Raji (cell line): ENCODE data around the gene FARS2.

Experiments used
- POLR2A ChIP-seq: IDR thresholded peaks from 2 replicates; pipeline ENCODE4 v1.6.1; 2011; ENCODE audit warnings: low read depth, low read length, control low read depth; ENCODE audit not compliant: insufficient read depth

The FARS2 gene

DNA sequence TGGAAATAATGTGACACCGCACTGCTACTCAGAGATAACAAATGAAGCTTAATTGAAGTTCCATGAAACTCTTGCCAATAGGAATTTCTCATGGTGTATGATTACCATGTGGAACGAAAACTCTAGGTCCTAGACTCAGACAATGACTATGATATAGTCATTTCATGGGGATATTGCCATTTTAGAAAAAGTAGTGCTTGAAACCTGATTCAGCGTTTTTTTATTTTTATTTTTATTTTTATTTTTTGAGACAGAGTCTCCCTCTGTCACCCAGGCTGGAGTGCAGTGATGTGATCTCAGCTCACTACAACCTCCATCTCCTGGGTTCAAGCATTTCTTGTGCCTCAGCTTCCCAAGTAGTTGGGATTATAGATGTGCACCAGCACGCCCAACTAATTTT lies 253.9 kb downstream of the FARS2 start:
- no peak for TF ChIP-seq POLR2A

DNA sequence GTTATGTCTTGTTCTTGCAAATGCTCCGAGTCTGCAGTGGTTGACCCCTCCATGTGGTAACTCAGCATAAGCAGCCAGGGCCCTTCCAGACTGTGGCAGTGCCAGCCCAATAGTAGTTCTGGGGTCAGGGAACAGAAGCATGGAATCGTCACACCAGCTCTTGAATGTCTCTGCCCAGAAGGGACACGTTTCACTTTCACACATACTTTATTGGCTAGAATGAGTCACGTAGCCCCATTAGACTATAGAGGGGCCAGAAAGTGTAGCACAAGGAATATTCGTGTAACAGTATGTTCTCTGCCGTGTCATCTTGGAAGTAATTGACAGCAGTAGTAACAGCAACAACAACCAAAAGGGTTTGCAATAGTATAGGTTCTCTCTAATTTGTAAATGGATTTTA lies 254.7 kb downstream of the FARS2 start:
- TF ChIP-seq POLR2A: no peak

DNA sequence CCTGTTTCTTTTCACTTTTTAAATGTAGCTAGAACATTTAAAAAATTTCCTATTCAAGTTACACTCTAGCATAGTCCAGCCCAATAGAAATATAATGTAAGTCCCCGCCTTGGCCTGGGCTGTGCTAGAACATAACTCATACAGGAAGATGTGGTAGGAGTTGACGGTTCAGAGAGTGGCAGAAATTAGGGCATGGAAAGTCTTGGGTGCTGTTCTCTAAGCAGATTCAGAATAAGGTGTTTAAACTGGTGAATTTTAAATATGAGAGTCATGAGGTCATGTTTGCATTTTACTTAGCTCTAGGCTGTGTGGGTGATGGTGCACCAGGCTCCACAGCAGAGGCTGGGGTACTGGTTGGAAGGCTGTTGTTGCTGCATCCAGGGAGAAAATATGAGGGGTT lies 256.5 kb downstream of the FARS2 start:
- TF ChIP-seq POLR2A: no peak

DNA sequence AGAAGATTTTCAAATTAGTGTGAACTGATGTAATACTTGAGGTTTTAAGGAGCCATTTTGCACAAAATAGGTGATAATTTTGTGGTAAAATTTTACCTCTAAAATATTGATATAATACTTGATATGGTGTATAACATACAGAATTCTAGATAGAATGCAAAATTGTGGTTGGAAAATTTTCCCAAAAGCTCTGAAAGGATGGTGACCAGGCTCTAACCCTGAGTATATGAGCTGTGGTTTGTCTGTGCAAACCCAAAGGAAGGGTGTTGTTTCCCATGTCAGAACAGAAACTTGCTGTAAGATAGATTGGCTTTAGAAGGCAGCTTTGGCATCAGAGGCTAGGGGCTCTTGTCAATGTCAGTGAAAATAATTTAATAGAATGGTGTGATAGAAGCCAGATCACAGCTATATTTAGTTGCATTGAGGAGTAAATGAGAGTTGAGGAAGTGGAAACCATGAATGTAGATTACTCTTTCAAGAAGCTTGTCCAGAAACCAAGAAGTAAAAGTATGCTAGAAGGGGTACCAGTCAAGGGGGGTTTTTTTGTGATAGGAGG lies 257.7 kb downstream of the FARS2 start:
- TF ChIP-seq POLR2A: no peak

DNA sequence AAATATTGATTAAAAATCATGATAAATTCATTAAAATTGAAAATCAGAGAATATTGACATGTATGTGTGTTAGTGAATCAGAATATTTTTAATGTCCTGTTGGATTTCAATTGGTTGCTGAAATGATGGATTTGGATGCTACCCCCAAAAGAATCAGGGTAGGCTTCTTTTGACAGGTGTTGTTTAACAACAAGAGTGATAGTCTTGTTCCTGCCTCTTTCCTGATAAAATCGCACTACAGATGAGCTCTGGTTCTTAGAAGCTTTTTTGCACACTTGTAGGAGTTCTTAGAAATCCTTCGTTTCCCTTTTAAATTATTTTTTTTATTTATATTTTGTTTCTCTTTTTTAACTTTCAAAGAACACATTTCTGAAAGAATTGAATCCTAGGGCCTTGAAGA lies 259.5 kb downstream of the FARS2 start:
- no peak for TF ChIP-seq POLR2A

DNA sequence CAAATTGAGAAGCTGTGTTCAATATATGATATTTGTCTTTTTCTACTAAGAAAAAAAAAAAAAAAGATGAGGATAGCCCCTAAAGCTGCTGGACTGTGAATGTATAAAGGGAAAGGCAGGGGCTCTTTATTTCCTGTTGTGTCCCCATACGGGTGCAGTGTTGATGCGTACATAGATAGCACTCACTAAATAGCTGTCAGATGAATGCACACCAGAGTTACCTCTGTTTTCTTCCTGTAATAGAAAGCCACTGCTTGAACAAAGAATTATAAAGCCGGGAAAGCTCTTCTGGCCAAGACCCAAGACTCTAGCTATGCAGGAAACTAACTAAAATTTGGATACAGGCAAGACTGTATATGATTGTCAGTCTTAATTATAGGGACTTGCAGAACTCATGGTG lies 260.0 kb downstream of the FARS2 start:
- TF ChIP-seq POLR2A: no peak

DNA sequence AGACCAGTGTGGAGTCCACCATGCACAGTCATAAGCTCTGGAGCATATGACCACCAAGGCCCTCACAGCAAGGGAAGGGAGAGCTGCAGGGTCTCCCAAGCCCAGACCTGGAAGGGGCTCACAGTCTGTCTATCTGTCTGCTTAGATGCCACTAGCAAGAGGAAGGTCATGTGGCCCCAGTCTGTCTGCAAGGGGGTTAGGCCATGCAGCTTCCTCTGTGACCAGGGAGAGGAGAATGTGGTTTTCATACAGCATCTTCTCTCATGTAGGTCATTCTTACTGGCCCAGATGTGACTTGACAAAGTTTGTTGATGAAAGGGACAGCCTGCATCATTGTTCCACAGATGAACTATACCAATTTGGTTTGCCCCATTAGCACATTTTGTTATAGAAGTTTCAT lies 260.8 kb downstream of the FARS2 start:
- no peak for TF ChIP-seq POLR2A

DNA sequence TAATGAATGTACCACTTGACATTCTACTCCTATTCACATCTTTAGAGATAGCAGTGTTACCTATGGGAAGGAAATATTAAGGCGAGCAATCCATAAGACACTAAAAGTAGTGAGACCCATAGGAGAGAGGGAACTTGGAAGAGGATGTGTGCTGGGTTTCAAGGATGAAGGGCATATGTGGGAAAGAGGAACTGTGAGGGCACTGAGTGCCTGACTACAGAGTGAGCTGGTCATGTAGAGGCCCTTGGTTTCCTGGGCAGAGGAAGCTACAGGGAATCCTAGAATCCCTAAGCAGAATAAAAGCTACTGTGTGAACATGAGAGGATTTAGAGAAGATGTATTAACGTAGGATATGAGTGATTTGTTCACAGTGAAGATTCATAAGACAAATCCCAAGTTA lies 262.8 kb downstream of the FARS2 start:
- TF ChIP-seq POLR2A: no peak

DNA sequence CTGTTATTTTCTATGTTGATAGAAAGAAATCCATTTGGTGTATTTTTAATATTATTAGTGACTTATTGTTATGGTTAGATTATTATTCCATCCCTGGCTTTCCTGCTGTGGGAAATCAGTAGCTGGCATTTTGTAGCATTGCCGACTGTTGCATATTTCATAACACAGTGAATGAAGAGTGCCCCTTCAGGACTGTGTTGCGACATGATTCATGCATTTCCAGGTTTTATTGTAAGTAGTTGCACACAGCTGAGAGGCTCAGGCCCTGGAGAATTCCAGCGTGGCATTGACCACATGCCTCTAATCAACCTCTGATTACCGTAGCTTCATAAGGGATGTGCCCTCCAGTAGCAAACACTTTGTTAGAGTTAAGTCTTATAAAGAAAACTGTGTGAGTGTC lies 263.9 kb downstream of the FARS2 start:
- no peak for TF ChIP-seq POLR2A

DNA sequence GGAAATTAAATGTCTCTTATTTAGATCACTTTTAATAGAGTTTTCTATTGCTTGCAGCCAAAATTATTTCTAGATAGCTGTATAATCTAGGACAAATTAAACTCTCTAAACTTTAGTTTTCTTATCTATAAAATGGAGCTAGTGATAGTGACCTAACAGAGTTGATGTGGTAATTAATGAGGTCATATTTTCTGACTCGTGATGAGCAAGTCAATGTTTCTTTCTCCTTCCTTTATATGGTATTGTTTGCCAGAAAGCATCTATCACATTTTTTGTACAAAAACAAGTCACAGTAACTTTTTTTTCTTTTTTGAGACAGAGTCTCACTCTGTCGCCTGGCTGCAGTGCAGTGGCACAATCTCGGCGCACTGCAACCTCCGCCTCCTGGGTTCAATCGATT lies 267.7 kb downstream of the FARS2 start:
- TF ChIP-seq POLR2A: no peak

DNA sequence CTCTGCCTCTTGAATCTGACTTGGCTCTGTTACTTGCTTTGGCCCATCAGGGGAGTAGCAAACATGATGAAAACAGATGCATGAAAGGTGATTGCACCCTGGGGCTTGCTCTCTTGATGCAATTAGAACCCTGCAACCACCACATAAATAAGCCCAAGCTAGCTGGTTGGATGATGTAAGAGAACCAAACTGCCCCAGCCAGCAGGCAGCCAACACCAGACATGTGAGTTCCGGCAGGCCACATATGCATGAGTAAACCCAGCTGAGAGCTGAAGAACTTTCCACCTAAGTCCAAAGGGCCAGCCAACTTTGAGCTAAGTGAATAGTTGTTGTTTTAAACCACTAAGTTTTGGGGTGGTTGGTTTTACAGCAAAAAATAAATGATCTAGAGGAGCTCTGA lies 268.4 kb downstream of the FARS2 start:
- no peak for TF ChIP-seq POLR2A

DNA sequence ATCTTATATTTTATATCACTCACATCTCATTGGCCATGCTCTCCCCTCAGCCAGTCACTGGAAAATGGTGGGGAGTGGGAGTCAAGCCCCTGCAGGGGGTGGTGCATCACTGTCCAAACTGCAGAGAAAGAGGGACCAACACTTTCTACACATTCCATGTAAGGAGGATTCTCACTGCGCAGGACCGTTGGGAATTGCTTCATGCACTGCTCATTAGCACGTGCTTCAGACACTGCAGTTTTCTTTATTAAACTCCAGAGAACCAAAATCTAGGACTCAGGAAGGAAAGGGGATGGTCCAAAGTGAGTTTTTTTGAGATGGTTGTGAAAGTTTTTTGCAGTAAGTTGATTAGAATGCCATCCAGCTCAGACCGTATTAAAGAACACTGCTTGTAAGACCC lies 269.8 kb downstream of the FARS2 start:
- TF ChIP-seq POLR2A: no peak

DNA sequence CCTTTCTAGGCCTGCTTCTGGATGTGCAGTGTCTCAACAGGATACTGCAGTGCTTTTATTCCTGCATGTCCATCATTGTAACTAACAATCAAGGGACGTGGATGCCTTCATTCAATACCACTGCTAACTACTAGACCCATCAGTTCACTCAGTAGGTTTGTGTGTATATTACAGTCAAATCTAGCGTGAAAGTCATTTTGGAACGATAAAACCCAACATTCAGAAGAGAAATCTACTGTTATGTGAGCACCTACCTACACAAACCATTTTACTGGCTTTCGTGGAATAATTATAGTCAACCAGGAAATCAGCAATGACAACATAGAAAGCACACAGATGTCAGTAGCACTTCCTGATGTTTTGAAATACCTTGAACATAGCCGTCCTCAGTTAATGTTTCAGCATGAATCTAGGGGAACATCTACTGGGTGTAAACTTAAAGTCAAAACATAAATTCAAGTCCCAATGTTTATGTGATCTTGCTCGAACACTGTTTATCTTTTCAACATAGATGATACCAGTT lies 270.6 kb downstream of the FARS2 start:
- no peak for TF ChIP-seq POLR2A

DNA sequence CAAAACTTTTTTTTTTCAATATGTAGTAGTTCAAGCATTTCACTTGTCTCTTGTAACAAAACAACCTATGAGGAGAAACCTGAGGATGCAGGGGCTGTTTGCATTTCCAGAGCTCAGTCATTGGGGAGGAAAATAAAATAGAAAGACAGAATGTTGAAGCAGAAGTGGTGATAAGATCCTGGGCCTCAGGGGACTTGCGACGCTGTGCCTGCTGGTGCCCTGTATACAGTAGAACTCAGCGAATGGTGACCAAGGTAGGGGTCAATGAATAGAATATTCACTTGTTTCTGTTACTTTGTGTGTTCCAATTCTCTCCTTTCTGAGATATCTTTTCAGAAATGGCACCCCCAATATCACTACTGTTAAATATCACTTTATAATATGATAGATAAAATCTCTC lies 271.6 kb downstream of the FARS2 start:
- TF ChIP-seq POLR2A: no peak

DNA sequence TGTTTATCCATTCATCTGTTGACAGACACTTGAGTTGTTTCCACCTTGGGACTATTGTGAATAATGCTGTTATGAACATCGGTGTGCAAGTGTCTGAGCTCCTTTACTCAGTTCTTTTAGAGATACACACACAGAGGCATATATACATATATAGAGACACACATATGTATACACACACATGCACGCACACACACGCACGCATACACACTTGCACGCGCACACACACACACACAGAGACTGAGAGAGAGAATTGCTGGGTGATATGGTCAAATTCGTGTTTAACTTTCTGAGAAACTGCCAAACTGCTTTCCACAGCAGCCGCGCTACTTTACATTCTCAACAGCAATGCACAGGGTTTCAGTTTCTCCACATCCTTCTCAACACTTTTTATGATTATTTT lies 273.3 kb downstream of the FARS2 start:
- TF ChIP-seq POLR2A: no peak

DNA sequence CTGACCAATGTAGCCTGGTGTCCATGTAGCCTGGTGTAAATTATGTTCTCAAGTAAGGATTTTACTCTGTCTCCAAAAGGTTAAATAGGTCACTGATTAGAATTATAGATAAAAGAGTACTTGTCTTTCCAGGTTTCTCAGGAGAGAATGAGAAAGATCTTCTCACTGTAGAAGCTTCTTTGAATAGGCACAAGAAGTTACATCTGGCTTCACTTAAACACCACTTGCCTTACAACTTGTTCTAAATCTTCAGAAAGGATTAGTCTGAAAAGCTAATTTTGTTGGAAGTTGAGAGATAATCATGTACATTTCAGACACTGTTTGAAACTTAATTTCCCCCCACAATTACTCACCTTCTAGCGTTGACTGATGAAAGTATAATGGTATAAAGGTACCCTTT lies 275.3 kb downstream of the FARS2 start:
- no peak for TF ChIP-seq POLR2A

DNA sequence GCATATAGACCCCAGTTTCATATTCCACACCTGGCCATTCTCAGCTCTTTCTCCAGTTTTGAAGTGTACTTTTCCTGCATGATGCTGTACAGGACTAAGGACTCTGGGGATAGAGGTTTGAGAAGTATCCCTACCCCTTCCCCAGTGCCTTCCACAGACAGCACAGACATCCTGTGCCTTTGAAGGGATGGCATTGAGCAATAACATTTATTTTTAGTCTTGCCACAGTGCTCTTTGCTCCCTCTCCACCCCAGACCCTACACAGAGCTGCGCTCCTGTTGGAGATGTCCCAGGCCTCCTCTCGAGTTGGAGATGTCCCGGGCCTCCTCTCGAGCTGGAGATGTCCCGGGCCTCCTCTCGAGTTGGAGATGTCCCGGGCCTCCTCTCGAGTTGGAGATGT lies 275.8 kb downstream of the FARS2 start:
- TF ChIP-seq POLR2A: no peak

DNA sequence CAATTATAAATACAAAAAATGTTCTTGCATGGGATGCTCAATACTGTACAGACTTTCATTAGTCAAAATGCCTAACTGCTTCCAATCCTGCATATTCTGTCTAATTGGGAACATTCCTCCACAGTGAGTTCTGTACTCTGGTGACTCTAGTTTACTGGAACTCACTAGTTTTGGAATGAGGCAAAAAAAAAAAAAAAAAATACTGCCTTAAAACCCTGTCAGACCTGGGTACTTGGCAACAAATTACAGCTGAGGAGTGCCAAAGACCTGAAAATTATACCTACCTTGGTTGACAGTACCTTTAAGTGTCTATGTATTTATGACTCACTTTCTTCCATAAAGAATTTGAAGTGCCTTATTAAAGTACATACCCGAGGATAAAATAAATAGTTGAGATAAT lies 276.7 kb downstream of the FARS2 start:
- no peak for TF ChIP-seq POLR2A

DNA sequence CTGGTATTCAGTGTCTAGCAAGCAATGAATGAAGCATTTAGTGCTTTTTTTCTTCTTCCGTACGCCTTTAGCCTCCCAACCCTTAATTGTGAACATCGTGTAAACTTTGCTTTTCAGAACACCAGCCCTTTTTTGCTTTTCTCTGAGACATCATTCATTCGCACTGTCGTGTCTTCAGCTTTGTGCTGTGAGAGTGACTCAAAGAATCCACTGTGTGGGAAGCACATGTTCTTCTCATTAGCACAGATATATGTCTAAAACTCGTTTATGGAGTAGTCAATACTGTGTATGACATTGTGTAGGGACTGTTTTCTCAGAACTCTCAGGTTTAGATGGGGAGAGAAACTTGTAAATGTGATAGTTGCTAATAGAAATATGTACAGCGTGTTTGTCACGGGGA lies 279.1 kb downstream of the FARS2 start:
- no peak for TF ChIP-seq POLR2A

DNA sequence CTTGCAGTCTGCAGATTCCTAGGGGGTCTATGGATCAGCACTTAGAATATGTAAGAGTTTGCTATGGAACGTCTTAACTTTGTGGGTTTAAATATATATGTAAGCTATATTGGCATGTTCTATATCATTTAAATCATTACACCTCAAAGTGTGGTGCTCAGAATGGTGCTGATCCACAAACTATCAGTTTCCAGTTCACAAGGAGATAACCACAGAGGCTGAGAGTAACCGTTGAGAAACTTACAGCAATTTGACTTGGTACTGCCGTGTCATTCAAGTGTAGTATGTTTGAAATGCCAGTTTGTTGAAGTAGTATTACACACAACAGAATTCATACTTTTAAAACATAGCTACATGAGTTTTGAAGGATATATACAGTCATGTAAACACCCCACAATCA lies 279.7 kb downstream of the FARS2 start:
- no peak for TF ChIP-seq POLR2A
